IPS-18c (cell line): ENCODE data around the gene ARL8A.

ENCODE experiments used
- H3K4me3 ChIP-seq: 2 replicates; pipeline ENCODE4 v1.7.0; 2013; ENCODE audit warnings: low read depth, mild to moderate bottlenecking, low read length, moderate library complexity; ENCODE audit not compliant: insufficient read depth
- H3K9me3 ChIP-seq: one replicate; pipeline ENCODE4 v1.6.1; 2013; ENCODE audit warnings: mild to moderate bottlenecking, low read length, moderate library complexity; ENCODE audit not compliant: control insufficient read depth, insufficient read depth

ARL8A gene

DNA sequence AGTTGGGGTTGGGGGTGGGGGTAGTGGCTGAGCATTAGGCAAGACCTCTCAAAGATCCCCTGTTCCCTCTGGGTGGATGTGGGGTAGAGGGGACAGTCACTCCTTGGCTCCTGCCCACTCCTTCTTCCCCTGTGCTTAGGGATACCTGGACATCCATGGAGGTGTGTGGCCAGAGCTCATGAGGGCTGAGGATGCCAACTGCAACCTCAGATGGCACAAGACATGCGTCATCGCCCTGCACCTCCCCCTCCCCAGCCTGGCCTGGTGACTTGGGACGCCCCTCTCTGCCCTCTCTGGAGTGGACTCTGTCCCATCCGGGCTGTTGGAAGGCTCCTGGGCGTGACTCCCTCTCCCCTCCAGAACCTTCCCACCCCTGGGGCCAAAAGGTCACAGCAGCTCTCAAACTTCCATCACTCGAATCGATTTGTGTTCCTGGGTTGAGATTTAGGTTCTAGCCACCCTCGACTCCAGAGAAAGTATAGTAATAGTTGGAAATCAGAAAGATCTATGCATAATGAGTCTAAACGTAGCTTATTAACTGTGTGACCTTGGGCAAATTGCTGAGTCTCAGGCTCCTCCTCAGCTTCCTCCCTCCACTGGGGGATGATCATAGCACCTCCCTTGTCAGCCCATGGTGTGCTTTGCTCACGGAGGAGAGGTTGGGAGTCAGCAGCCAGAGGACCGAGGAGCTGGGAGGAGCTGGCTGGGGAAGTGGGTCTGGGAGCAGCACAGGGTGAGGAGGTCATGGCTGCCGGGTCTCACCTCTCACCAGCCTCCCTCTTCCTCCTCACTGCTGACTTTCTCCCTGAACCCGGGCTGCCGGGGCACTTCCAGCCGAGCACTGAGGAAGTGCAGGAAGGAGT is 18.1 kb upstream of the ARL8A start:
- H3K4me3 ChIP-seq: no peak overlapping the region
- no peaks in the 10 kb centered on the region for H3K9me3 ChIP-seq

- no peaks in the 10 kb centered on the region for H3K9me3 ChIP-seq
- no peak overlapping the region for H3K4me3 ChIP-seq
Measured at GRCh38 chr1:202162047-202162417, 17.5 kb upstream of the ARL8A start.

GRCh38 chr1:202161151-202162046 is 16.9 kb upstream of the ARL8A start:
- Histone ChIP-seq H3K4me3 (no peak overlapping the region), H3K9me3 (peaks cover under 1% of the 10 kb centered on the region)

- Histone ChIP-seq H3K9me3 (peaks cover 3% of the 10 kb centered on the region), H3K4me3 (no peak within 1 kb of the TSS)
Measured at GRCh38 chr1:202160377-202160940, 15.9 kb upstream of the ARL8A start, which contains the start of gene PTPN7. PTPN7 (minus strand) TSS chr1:202160602; CDS start chr1:202159402, 1,200 bp downstream.

DNA sequence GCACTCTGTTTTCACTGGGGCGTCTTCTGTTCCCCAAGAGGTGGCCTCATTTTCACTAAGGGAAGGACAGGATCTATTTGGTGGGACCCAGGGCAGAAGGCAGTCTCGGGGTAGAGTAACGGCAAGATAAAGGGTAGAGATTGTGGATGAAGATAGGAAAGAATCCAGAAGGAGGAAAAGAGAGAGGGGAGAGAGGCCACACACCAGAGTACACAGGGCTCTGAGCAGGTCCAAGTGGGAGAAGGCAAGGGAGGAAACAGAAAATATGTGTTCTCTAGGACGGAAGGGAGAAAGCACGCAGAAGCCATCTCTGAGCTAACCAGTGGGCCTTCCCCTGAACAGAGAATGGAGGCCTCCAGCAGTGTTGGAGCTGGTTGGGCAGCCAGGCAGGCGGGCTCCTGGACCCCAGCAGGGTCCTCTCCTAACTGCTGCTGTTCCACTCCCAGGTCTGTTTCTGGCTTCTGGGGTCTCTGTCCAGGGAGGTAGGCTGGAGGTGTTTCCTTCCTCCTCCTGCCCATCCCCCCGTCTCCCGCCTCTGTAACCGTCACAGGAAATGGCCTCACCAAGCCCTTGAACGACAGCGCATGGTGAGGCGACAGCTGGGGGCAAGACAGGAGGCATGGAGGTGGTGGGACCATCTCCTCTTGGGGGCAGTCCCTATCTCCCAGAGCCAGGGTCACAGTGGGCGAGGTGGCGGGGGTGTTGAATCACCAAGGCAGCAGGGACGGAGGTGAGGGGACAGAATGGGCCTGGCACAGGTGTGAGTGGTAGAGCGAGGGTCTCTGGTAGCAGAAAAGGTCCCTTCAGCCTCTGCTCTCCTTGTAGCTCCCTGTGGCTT is 15.2 kb upstream of the ARL8A start:
- H3K4me3 ChIP-seq: no peak overlapping the region
- H3K9me3 ChIP-seq: peaks cover 3% of the 10 kb centered on the region

GRCh38 chr1:202158810-202159533 is 14.4 kb upstream of the ARL8A start:
- Histone ChIP-seq H3K4me3 (no peak overlapping the region), H3K9me3 (peaks cover 3% of the 10 kb centered on the region)

GRCh38 chr1:202157945-202158344 is 13.4 kb upstream of the ARL8A start:
- Histone ChIP-seq H3K4me3 (no peak overlapping the region), H3K9me3 (peaks cover 3% of the 10 kb centered on the region)

DNA sequence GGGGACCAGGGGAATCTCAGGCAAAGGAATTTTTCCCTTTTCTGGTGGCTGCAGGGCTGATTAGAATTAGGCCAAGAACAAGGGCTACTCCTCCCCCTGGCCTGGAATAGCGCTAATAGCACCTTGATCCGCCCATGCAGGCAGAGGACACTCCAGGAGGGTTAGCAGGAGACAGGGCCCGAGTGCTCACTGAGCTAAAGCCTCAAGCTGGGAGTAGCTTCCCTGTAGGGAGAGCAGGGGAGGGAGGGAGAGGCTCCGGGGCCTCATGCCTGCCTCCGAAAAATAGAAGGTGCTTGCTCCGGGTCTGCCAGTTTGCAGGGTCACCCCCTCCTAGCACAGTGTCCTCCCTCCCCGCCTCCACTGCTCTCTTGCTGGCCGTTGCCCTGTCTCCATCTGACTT is 12.1 kb upstream of the ARL8A start:
- peaks cover 3% of the 10 kb centered on the region for H3K9me3 ChIP-seq
- no peak overlapping the region for H3K4me3 ChIP-seq

DNA sequence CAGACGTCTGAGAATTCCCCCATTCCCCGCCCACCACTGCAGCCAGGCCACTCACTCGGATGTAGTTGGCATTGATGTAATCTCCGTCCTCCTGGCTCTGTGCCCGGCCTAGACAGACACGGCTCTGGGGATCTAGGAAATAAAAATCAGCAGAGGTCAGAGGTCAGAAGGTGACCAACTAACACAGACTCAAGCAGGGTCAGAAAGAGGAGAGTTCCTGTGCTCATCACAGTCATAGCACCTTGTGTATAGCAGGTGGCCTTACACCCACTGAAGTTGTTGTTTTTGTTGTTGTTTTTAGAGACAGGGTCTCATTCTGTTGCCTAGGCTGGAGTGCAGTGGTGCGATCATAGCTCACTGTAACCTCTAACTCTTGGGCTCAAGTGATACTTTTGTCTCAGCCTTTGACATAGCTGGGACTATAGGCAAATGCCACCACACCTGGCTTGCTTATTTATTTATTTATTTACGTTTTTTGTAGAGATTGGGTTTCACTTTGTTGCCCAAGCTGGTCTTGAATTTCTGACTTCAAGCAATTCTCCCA is 11.0 kb upstream of the ARL8A start:
- peaks cover 3% of the 10 kb centered on the region for H3K9me3 ChIP-seq
- H3K4me3 ChIP-seq: no peak overlapping the region

GRCh38 chr1:202154766-202155477 is 10.4 kb upstream of the ARL8A start:
- Histone ChIP-seq H3K4me3 (no peak overlapping the region), H3K9me3 (peaks cover 3% of the 10 kb centered on the region)

GRCh38 chr1:202154148-202154765 is 9.7 kb upstream of the ARL8A start:
- peaks cover 3% of the 10 kb centered on the region for H3K9me3 ChIP-seq
- H3K4me3 ChIP-seq: no peak overlapping the region

- Histone ChIP-seq H3K4me3 (no peak overlapping the region), H3K9me3 (peaks cover 3% of the 10 kb centered on the region)
Measured at GRCh38 chr1:202153284-202153683, 8.7 kb upstream of the ARL8A start.

DNA sequence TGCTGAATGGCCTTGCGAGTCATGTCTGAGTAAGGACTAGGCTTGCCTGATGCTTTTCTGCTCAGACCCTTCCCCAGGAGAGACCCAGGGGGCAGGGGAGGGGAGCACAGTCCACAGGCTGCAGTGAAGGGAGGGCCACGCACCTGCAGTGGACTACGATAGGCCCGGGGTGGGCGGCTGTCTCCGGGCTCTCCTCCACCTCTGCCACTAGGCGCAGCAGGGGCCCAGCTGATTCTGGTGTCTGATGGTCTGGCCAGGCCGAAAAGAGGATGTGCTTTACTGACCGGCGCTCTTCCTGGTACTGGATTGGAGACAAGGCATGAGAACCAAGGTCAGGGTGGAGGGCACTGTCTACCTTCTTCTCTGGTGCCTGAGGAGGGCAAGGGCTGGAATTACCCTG is 7.9 kb upstream of the ARL8A start:
- no peak overlapping the region for H3K4me3 ChIP-seq
- H3K9me3 ChIP-seq: peaks cover 3% of the 10 kb centered on the region

GRCh38 chr1:202151045-202151444 is 6.5 kb upstream of the ARL8A start:
- H3K9me3 ChIP-seq: no peaks in the 10 kb centered on the region

GRCh38 chr1:202150602-202151001 is 6.1 kb upstream of the ARL8A start:
- no peak overlapping the region for H3K4me3 ChIP-seq
- no peaks in the 10 kb centered on the region for H3K9me3 ChIP-seq

More at GRCh38 chr1:202151045-202151444, 6.5 kb upstream of the ARL8A start:
- H3K4me3 ChIP-seq: no peak overlapping the region
